WERI-Rb-1 (cell line): Measurements from ENCODE around the gene RBSN.

ENCODE experiments used
- DNase-seq: peaks from one replicate; pipeline ENCODE4 v3.0.0-alpha.2; 2020
- H3K27ac ChIP-seq: fragments of 250-450 bp; sonication (Bioruptor Pico); 2 replicates; pipeline ENCODE4 v1.5.1; 2020; ENCODE audit warnings: mild to moderate bottlenecking, moderate library complexity
- H3K27me3 ChIP-seq: fragments of 250-450 bp; sonication (Bioruptor Pico); 2 replicates; pipeline ENCODE4 v1.5.1; 2021; ENCODE audit warnings: mild to moderate bottlenecking, low read depth, moderate library complexity; ENCODE audit not compliant: insufficient read depth, severe bottlenecking
- H3K36me3 ChIP-seq: fragments of 250-450 bp; sonication (Bioruptor Pico); 2 replicates; pipeline ENCODE4 v1.5.1; 2020; ENCODE audit warnings: mild to moderate bottlenecking, moderate library complexity
- H3K4me3 ChIP-seq: 2 replicates; pipeline ENCODE4 v1.5.1; 2011; ENCODE audit warnings: low read depth, mild to moderate bottlenecking, control low read depth, low read length
- H3K9me3 ChIP-seq: fragments of 250-450 bp; sonication (Bioruptor Pico); 2 replicates; pipeline ENCODE4 v1.5.1; 2021; ENCODE audit warnings: mild to moderate bottlenecking, moderate library complexity; ENCODE audit not compliant: severe bottlenecking
- CTCF ChIP-seq: IDR thresholded peaks from 2 replicates; pipeline ENCODE4 v1.5.1; 2011; ENCODE audit warnings: low read depth, mild to moderate bottlenecking, control low read depth, inconsistent platforms, low read length

The RBSN gene

GRCh38 chr3:15029625-15030024 lies 69.3 kb downstream of the RBSN start:
- no peak for TF ChIP-seq CTCF
- Histone ChIP-seq H3K27me3 (no peaks in the 10 kb centered on the region), H3K4me3 (no peak overlapping the region), H3K27ac (no peak overlapping the region), H3K36me3 (peaks cover 90% of the 10 kb centered on the region), H3K9me3 (no peaks in the 10 kb centered on the region)
- DNase-seq: no peak

- DNase-seq: no peak
- H3K36me3 ChIP-seq: peaks cover 86% of the 10 kb centered on the region
- TF ChIP-seq CTCF: no peak
Measured at GRCh38 chr3:15023719-15024118, 75.2 kb downstream of the RBSN start.

GRCh38 chr3:15023249-15023648 lies 75.7 kb downstream of the RBSN start:
- Histone ChIP-seq H3K9me3 (no peaks in the 10 kb centered on the region), H3K36me3 (peaks cover 84% of the 10 kb centered on the region), H3K27me3 (no peaks in the 10 kb centered on the region), H3K4me3 (no peak overlapping the region), H3K27ac (no peak overlapping the region)
- no peak for TF ChIP-seq CTCF
- DNase-seq: no peak

More at GRCh38 chr3:15023719-15024118, 75.2 kb downstream of the RBSN start:
- Histone ChIP-seq H3K27me3 (no peaks in the 10 kb centered on the region), H3K9me3 (no peaks in the 10 kb centered on the region), H3K4me3 (no peak overlapping the region), H3K27ac (no peak overlapping the region)
